HL-60 (cell line): ENCODE measurements around the gene GTF2A1L.

ENCODE experiments used
- GABPA ChIP-seq: IDR thresholded peaks from 2 replicates; pipeline ENCODE4 v1.6.1; 2012; ENCODE audit warnings: low read depth
- POLR2AphosphoS5 ChIP-seq: IDR thresholded peaks from 2 replicates; pipeline ENCODE4 v1.6.1; 2012; ENCODE audit warnings: low read depth
- TF ChIP-seq, protein P1 (sequence below): IDR thresholded peaks from one replicate; pipeline ENCODE4 v1.5.1; 2011; ENCODE audit warnings: low read length, control low read depth, inconsistent platforms; ENCODE audit not compliant: insufficient read depth
- TF ChIP-seq, protein P2 (sequence below): IDR thresholded peaks from 2 replicates; pipeline ENCODE4 v1.6.1; 2012; ENCODE audit warnings: low read depth; ENCODE audit not compliant: insufficient replicate concordance

DNA sequence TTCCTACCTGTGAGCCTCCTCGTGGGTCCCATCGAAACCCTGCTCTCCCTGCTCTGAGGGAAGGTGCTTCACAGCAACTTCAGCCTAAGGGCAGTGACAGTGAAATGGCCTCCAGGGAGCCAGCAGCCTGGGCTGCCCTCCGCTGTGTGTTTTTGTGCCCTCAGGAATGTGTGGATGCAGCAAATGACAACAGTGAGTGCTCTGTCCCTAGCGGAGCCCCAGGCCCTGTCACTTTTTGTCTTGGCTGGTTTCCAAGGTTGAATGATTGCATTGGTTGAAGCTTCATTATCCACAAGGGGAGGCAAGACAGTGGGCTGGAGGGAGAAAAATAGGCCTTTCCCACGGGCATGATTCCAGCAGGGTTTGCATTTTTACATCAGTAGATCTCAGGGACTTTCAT is 44.8 kb upstream of the GTF2A1L start:
- TF ChIP-seq, protein P1, sequence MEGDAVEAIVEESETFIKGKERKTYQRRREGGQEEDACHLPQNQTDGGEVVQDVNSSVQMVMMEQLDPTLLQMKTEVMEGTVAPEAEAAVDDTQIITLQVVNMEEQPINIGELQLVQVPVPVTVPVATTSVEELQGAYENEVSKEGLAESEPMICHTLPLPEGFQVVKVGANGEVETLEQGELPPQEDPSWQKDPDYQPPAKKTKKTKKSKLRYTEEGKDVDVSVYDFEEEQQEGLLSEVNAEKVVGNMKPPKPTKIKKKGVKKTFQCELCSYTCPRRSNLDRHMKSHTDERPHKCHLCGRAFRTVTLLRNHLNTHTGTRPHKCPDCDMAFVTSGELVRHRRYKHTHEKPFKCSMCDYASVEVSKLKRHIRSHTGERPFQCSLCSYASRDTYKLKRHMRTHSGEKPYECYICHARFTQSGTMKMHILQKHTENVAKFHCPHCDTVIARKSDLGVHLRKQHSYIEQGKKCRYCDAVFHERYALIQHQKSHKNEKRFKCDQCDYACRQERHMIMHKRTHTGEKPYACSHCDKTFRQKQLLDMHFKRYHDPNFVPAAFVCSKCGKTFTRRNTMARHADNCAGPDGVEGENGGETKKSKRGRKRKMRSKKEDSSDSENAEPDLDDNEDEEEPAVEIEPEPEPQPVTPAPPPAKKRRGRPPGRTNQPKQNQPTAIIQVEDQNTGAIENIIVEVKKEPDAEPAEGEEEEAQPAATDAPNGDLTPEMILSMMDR = no peak
- TF ChIP-seq POLR2AphosphoS5 = no peak
- no peak for TF ChIP-seq GABPA
- TF ChIP-seq, protein P2, sequence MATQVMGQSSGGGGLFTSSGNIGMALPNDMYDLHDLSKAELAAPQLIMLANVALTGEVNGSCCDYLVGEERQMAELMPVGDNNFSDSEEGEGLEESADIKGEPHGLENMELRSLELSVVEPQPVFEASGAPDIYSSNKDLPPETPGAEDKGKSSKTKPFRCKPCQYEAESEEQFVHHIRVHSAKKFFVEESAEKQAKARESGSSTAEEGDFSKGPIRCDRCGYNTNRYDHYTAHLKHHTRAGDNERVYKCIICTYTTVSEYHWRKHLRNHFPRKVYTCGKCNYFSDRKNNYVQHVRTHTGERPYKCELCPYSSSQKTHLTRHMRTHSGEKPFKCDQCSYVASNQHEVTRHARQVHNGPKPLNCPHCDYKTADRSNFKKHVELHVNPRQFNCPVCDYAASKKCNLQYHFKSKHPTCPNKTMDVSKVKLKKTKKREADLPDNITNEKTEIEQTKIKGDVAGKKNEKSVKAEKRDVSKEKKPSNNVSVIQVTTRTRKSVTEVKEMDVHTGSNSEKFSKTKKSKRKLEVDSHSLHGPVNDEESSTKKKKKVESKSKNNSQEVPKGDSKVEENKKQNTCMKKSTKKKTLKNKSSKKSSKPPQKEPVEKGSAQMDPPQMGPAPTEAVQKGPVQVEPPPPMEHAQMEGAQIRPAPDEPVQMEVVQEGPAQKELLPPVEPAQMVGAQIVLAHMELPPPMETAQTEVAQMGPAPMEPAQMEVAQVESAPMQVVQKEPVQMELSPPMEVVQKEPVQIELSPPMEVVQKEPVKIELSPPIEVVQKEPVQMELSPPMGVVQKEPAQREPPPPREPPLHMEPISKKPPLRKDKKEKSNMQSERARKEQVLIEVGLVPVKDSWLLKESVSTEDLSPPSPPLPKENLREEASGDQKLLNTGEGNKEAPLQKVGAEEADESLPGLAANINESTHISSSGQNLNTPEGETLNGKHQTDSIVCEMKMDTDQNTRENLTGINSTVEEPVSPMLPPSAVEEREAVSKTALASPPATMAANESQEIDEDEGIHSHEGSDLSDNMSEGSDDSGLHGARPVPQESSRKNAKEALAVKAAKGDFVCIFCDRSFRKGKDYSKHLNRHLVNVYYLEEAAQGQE = no peak
